Measurements from ENCODE around the gene CRIP2. TPM values are rescaled to one million over a fixed set of nuclear protein-coding genes. Genes with fewer than 3 reads are reported as not detected.

CRIP2 gene
- total and polyA plus RNA-seq, 2 experiments from 2014 or later: 3.4 to 9.6 TPM

DNA sequence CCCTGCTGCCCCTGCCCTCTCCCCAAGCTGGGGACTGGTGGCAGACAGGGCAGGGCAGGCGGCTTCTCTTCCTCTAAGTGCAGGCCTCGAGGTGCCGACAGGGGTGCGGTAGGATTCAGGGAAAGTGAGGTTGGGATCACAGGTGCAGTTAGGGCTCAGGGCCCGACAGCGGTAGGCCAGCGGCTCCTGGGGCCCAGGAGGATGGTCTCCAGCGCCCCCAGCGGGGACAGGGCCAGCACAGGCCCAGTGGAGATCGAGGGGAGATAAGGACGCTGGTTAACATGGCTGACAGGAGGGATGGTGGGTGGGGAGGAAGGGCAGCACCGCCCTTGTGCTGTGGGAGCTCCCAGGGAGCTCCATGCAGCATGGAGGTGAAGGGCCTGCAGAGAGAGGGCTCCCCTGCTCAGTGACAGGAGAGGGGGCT is 11.1 kb downstream of the CRIP2 start:
- Mint-ChIP-seq H3K4me1 (peaks cover 16% of the 10 kb centered on the region; the same call in 2 of the 3 replicates), H3K36me3 (ENCODE audit: low read depth) (no peaks in the 10 kb centered on the region), H3K4me3 (peak overlapping the region; percentile 55; the same call in 2 of the 3 replicates), H3K27me3 (ENCODE audit: insufficient read depth, low read depth, poor library complexity) (peaks cover 64% of the 10 kb centered on the region), H3K27ac (no peak overlapping the region), H3K9me3 (peaks cover under 1% of the 10 kb centered on the region; the same call in 1 of the 3 replicates)
- H3K4me2 ChIP-seq: peak overlapping the region; percentile 83
- TF ChIP-seq POLR2AphosphoS5 (IDR thresholded peaks at IDR 0.05; ENCODE audit: low read depth): no peak
- TF ChIP-seq, protein P1, sequence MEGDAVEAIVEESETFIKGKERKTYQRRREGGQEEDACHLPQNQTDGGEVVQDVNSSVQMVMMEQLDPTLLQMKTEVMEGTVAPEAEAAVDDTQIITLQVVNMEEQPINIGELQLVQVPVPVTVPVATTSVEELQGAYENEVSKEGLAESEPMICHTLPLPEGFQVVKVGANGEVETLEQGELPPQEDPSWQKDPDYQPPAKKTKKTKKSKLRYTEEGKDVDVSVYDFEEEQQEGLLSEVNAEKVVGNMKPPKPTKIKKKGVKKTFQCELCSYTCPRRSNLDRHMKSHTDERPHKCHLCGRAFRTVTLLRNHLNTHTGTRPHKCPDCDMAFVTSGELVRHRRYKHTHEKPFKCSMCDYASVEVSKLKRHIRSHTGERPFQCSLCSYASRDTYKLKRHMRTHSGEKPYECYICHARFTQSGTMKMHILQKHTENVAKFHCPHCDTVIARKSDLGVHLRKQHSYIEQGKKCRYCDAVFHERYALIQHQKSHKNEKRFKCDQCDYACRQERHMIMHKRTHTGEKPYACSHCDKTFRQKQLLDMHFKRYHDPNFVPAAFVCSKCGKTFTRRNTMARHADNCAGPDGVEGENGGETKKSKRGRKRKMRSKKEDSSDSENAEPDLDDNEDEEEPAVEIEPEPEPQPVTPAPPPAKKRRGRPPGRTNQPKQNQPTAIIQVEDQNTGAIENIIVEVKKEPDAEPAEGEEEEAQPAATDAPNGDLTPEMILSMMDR (conservative IDR thresholded peaks at IDR 0.05; ENCODE audit: low read depth in 2 of 2): peak; percentile 67 to 81
- TF ChIP-seq EZH2 (IDR thresholded peaks at IDR 0.05; ENCODE audit: low read depth, unreplicated experiment): peak; percentile 55
- H3K4me3 ChIP-seq: peak overlapping the region; percentile 61; the same call in 1 of the 2 replicates
- H3K4me1 ChIP-seq (ENCODE audit: insufficient read depth): peaks cover 12% of the 10 kb centered on the region; the same call in 1 of the 2 replicates
- H3K36me3 ChIP-seq (ENCODE audit: insufficient read depth): no peaks in the 10 kb centered on the region
- H2AFZ ChIP-seq: peak overlapping the region; percentile 52; the same call in 1 of the 2 replicates
- peak; percentile 37 for ATAC-seq
- no peaks in the 10 kb centered on the region for H4K20me1 ChIP-seq (replicated peaks; ENCODE audit: insufficient read depth)
- H3F3A ChIP-seq (replicated peaks; ENCODE audit: low read depth): no peaks in the 10 kb centered on the region
- no peak overlapping the region for H3K27ac ChIP-seq (ENCODE audit: low read depth)
- no peaks in the 10 kb centered on the region for H3K9me2 ChIP-seq (ENCODE audit: insufficient read depth)
- peaks cover 88% of the 10 kb centered on the region for H3K27me3 ChIP-seq (ENCODE audit: insufficient read depth)
- DNase-seq (ENCODE audit: low spot score): peak; percentile 92
- H3K79me2 ChIP-seq (replicated peaks; ENCODE audit: insufficient read depth): no peaks in the 10 kb centered on the region

DNA sequence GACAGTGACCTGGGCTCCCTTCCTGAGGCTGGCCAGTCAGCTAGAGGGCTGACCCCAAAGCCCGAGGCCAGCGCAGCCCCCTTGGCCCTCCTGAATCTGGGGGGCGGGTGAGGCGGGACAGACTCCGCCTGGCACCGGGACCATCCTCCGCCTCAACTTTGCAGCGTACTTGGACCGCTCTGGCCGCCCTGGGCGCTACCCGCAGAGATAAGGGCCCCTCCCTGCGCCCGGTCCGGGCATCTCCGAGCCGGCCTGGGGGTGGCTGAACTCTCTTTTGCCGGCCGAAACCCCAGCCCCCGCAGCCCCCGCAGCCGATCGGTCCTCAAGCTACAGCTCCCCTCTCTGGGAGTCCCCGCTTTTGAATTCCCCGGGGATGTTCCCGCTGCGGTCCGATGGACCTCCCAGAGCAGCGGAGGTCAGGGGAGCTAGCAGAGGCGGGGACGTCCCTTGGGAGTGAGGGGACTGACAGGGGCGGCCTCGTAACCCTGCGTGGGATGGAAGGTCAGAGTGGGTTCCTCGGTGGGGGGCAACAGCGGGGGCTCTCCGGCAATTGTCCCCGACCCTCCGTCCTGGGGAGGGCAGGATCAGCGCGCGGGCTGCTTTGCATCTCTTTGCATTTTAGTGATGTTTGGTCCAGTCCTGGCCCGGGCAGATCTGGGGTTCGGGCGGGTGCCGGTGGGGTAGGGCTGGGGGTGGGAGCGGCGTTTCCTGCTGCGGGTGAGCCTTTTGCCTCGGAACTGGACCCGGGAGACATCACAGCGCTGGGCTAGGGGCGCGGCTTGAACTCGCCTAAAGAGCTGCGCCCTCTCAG is 11.7 kb downstream of the CRIP2 start, which contains the start of gene CRIP1:
Gene CRIP1, plus strand, starts transcription at position 724 of the 811 bp plus-strand sequence. CDS start 374 bp downstream, outside the sequence.
- no peaks in the 10 kb centered on the region for H3K36me3 ChIP-seq (ENCODE audit: insufficient read depth)
- H3K27ac ChIP-seq (ENCODE audit: low read depth): no peak within 1 kb of the TSS
- peaks cover 16% of the 10 kb centered on the region; the same call in 2 of the 3 replicates for H3K4me1 Mint-ChIP-seq
- no peaks in the 10 kb centered on the region for H3F3A ChIP-seq (replicated peaks; ENCODE audit: low read depth)
- peak within 1 kb of the TSS; percentile 61 for H3K4me3 Mint-ChIP-seq
- no peak for DNase-seq (ENCODE audit: low spot score)
- H3K27me3 Mint-ChIP-seq (ENCODE audit: insufficient read depth, low read depth, poor library complexity): peaks cover 64% of the 10 kb centered on the region
- peak within 1 kb of the TSS; percentile 83 for H3K4me2 ChIP-seq
- no peak within 1 kb of the TSS for H3K27ac Mint-ChIP-seq
- H3K79me2 ChIP-seq (replicated peaks; ENCODE audit: insufficient read depth): no peaks in the 10 kb centered on the region
- H3K27me3 ChIP-seq (ENCODE audit: insufficient read depth): peaks cover 82% of the 10 kb centered on the region
- H3K9me2 ChIP-seq (ENCODE audit: insufficient read depth): no peaks in the 10 kb centered on the region
- peak within 1 kb of the TSS; percentile 61 for H3K4me3 ChIP-seq
- no peaks in the 10 kb centered on the region for H3K36me3 Mint-ChIP-seq (ENCODE audit: low read depth)
- H3K9me3 Mint-ChIP-seq: peaks cover 3% of the 10 kb centered on the region; the same call in 1 of the 3 replicates
- peak within 1 kb of the TSS; percentile 76 for H2AFZ ChIP-seq
- no peak for ATAC-seq
- H3K4me1 ChIP-seq (ENCODE audit: insufficient read depth): peaks cover 7% of the 10 kb centered on the region; the same call in 1 of the 2 replicates
- no peaks in the 10 kb centered on the region for H4K20me1 ChIP-seq (replicated peaks; ENCODE audit: insufficient read depth)
- no peak for TF ChIP-seq NANOG (IDR thresholded peaks at IDR 0.05; ENCODE audit: borderline replicate concordance)
- TF ChIP-seq, protein P2, sequence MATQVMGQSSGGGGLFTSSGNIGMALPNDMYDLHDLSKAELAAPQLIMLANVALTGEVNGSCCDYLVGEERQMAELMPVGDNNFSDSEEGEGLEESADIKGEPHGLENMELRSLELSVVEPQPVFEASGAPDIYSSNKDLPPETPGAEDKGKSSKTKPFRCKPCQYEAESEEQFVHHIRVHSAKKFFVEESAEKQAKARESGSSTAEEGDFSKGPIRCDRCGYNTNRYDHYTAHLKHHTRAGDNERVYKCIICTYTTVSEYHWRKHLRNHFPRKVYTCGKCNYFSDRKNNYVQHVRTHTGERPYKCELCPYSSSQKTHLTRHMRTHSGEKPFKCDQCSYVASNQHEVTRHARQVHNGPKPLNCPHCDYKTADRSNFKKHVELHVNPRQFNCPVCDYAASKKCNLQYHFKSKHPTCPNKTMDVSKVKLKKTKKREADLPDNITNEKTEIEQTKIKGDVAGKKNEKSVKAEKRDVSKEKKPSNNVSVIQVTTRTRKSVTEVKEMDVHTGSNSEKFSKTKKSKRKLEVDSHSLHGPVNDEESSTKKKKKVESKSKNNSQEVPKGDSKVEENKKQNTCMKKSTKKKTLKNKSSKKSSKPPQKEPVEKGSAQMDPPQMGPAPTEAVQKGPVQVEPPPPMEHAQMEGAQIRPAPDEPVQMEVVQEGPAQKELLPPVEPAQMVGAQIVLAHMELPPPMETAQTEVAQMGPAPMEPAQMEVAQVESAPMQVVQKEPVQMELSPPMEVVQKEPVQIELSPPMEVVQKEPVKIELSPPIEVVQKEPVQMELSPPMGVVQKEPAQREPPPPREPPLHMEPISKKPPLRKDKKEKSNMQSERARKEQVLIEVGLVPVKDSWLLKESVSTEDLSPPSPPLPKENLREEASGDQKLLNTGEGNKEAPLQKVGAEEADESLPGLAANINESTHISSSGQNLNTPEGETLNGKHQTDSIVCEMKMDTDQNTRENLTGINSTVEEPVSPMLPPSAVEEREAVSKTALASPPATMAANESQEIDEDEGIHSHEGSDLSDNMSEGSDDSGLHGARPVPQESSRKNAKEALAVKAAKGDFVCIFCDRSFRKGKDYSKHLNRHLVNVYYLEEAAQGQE (IDR thresholded peaks at IDR 0.05; ENCODE audit: unreplicated experiment): no peak
- TF ChIP-seq, protein P3, sequence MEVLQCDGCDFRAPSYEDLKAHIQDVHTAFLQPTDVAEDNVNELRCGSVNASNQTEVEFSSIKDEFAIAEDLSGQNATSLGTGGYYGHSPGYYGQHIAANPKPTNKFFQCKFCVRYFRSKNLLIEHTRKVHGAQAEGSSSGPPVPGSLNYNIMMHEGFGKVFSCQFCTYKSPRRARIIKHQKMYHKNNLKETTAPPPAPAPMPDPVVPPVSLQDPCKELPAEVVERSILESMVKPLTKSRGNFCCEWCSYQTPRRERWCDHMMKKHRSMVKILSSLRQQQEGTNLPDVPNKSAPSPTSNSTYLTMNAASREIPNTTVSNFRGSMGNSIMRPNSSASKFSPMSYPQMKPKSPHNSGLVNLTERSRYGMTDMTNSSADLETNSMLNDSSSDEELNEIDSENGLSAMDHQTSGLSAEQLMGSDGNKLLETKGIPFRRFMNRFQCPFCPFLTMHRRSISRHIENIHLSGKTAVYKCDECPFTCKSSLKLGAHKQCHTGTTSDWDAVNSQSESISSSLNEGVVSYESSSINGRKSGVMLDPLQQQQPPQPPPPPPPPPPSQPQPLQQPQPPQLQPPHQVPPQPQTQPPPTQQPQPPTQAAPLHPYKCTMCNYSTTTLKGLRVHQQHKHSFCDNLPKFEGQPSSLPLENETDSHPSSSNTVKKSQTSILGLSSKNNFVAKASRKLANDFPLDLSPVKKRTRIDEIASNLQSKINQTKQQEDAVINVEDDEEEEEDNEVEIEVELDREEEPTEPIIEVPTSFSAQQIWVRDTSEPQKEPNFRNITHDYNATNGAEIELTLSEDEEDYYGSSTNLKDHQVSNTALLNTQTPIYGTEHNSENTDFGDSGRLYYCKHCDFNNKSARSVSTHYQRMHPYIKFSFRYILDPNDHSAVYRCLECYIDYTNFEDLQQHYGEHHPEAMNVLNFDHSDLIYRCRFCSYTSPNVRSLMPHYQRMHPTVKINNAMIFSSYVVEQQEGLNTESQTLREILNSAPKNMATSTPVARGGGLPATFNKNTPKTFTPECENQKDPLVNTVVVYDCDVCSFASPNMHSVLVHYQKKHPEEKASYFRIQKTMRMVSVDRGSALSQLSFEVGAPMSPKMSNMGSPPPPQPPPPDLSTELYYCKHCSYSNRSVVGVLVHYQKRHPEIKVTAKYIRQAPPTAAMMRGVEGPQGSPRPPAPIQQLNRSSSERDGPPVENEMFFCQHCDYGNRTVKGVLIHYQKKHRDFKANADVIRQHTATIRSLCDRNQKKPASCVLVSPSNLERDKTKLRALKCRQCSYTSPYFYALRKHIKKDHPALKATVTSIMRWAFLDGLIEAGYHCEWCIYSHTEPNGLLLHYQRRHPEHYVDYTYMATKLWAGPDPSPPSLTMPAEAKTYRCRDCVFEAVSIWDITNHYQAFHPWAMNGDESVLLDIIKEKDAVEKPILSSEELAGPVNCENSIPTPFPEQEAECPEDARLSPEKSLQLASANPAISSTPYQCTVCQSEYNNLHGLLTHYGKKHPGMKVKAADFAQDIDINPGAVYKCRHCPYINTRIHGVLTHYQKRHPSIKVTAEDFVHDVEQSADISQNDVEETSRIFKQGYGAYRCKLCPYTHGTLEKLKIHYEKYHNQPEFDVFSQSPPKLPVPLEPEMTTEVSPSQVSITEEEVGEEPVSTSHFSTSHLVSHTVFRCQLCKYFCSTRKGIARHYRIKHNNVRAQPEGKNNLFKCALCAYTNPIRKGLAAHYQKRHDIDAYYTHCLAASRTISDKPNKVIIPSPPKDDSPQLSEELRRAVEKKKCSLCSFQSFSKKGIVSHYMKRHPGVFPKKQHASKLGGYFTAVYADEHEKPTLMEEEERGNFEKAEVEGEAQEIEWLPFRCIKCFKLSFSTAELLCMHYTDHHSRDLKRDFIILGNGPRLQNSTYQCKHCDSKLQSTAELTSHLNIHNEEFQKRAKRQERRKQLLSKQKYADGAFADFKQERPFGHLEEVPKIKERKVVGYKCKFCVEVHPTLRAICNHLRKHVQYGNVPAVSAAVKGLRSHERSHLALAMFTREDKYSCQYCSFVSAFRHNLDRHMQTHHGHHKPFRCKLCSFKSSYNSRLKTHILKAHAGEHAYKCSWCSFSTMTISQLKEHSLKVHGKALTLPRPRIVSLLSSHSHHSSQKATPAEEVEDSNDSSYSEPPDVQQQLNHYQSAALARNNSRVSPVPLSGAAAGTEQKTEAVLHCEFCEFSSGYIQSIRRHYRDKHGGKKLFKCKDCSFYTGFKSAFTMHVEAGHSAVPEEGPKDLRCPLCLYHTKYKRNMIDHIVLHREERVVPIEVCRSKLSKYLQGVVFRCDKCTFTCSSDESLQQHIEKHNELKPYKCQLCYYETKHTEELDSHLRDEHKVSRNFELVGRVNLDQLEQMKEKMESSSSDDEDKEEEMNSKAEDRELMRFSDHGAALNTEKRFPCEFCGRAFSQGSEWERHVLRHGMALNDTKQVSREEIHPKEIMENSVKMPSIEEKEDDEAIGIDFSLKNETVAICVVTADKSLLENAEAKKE (CRISPR knock-in tag; IDR thresholded peaks at IDR 0.05): no peak

Data from GM23338 (cell line).